Neural progenitor cell (in vitro differentiated cells): ENCODE measurements around the gene ZDHHC14. TPM values are rescaled to one million over a fixed set of nuclear protein-coding genes. Genes with fewer than 3 reads are reported as not detected.

Source experiments
- DNase-seq: peaks from one replicate; pipeline ENCODE4 v3.0.0-alpha.2; 2016; ENCODE audit warnings: low spot score
- H2AFZ ChIP-seq: fragments of 200-600 bp; sonication (generic); replicated peaks from 2 replicates; pipeline ENCODE4 v1.6.1; 2016; ENCODE audit warnings: antibody characterized with exemption
- H3F3A ChIP-seq: fragments of 200-600 bp; sonication (generic); 2 replicates; pipeline ENCODE4 v1.6.1; 2016; ENCODE audit warnings: antibody characterized with exemption, low read depth
- H3K27ac ChIP-seq: fragments of 200-600 bp; sonication (generic); 2 replicates; pipeline ENCODE4 v1.5.1; 2016; ENCODE audit warnings: mild to moderate bottlenecking
- H3K27me3 ChIP-seq: fragments of 200-600 bp; sonication (generic); 2 replicates; pipeline ENCODE4 v1.6.1; 2016; ENCODE audit warnings: mild to moderate bottlenecking, moderate library complexity
- H3K36me3 ChIP-seq: fragments of 200-600 bp; sonication (generic); 2 replicates; pipeline ENCODE4 v1.5.1; 2016
- H3K4me1 ChIP-seq: fragments of 200-600 bp; sonication (generic); 2 replicates; pipeline ENCODE4 v1.6.1; 2016; ENCODE audit warnings: mixed run types
- H3K4me2 ChIP-seq: fragments of 200-600 bp; sonication (generic); 2 replicates; pipeline ENCODE4 v1.6.1; 2016
- H3K4me3 ChIP-seq: fragments of 200-600 bp; sonication (generic); 2 replicates; pipeline ENCODE4 v1.5.1; 2016
- H3K79me2 ChIP-seq: fragments of 200-600 bp; sonication (generic); 2 replicates; pipeline ENCODE4 v1.6.1; 2016; ENCODE audit warnings: low read depth
- H3K9ac ChIP-seq: fragments of 200-600 bp; sonication (generic); 2 replicates; pipeline ENCODE4 v1.6.1; 2016
- H3K9me3 ChIP-seq: fragments of 200-600 bp; sonication (generic); 2 replicates; pipeline ENCODE4 v1.5.1; 2016; ENCODE audit warnings: low read depth
- H4K20me1 ChIP-seq: fragments of 200-600 bp; sonication (generic); 2 replicates; pipeline ENCODE4 v1.6.1; 2016; ENCODE audit warnings: low read depth
- H3K27ac Mint-ChIP-seq: 3 replicates; pipeline ENCODE4 v1.8.0; 2021; ENCODE audit warnings: mixed read lengths
- H3K27me3 Mint-ChIP-seq: 2 replicates; pipeline ENCODE4 v1.8.0; 2022; ENCODE audit warnings: low read depth, mild to moderate bottlenecking, inconsistent platforms, moderate library complexity, mixed read lengths; ENCODE audit not compliant: insufficient read depth
- H3K36me3 Mint-ChIP-seq: 3 replicates; pipeline ENCODE4 v1.8.0; 2021; ENCODE audit warnings: mixed read lengths
- H3K4me1 Mint-ChIP-seq: 3 replicates; pipeline ENCODE4 v1.8.0; 2021; ENCODE audit warnings: mixed read lengths
- H3K4me3 Mint-ChIP-seq: 3 replicates; pipeline ENCODE4 v1.8.0; 2021; ENCODE audit warnings: mild to moderate bottlenecking, moderate library complexity, mixed read lengths
- H3K9me3 Mint-ChIP-seq: 3 replicates; pipeline ENCODE4 v1.8.0; 2020; ENCODE audit warnings: mixed read lengths
- CTCF ChIP-seq: fragments of 200-600 bp; sonication (generic); IDR thresholded peaks from 2 replicates; pipeline ENCODE4 v1.5.1; 2017; ENCODE audit warnings: antibody characterized with exemption, mild to moderate bottlenecking
- EZH2 ChIP-seq: fragments of 200-600 bp; sonication (generic); IDR thresholded peaks from 2 replicates; pipeline ENCODE4 v1.6.1; 2017; ENCODE audit warnings: antibody characterized with exemption, mild to moderate bottlenecking, moderate library complexity
- EZH2phosphoT487 ChIP-seq: fragments of 200-600 bp; sonication (generic); IDR thresholded peaks from 2 replicates; pipeline ENCODE4 v1.6.1; 2017; ENCODE audit warnings: antibody characterized with exemption
- total RNA-seq: library from RNA; depleted of rRNA; stranded (reverse); fragments of >200 nt; gene quantifications from 2 replicates; pipeline ENCODE4 v1.2.3, GENCODE V29; 2015; ENCODE audit warnings: low replicate concordance

The ZDHHC14 gene
- total RNA-seq, 1 donor from 2014 or later: 14.5 TPM

- Histone ChIP-seq H3K4me2 (no peak overlapping the region), H3K79me2 (no peaks in the 10 kb centered on the region), H3K4me3 (no peak overlapping the region), H3K4me1 (no peaks in the 10 kb centered on the region), H3K9me3 (no peaks in the 10 kb centered on the region), H3K9ac (no peak overlapping the region), H3K27me3 (no peaks in the 10 kb centered on the region), H4K20me1 (no peaks in the 10 kb centered on the region), H3F3A (no peaks in the 10 kb centered on the region), H3K27ac (no peak overlapping the region), H3K36me3 (no peaks in the 10 kb centered on the region), H2AFZ (no peak overlapping the region)
- TF ChIP-seq EZH2phosphoT487: no peak
- no peak for TF ChIP-seq EZH2
- no peak for TF ChIP-seq CTCF
- H3K36me3 Mint-ChIP-seq: no peaks in the 10 kb centered on the region
- H3K9me3 Mint-ChIP-seq: peaks cover 5% of the 10 kb centered on the region
- DNase-seq: no peak
- H3K4me1 Mint-ChIP-seq: no peaks in the 10 kb centered on the region
- H3K27ac Mint-ChIP-seq: no peak overlapping the region
- H3K4me3 Mint-ChIP-seq: no peak overlapping the region
- H3K27me3 Mint-ChIP-seq: peaks cover 3% of the 10 kb centered on the region
Measured at GRCh38 chr6:157479464-157480303, 98.7 kb downstream of the ZDHHC14 start.

- TF ChIP-seq EZH2phosphoT487: no peak
- Histone ChIP-seq H4K20me1 (no peaks in the 10 kb centered on the region), H3K4me1 (no peaks in the 10 kb centered on the region), H3K9ac (no peak overlapping the region), H3K36me3 (no peaks in the 10 kb centered on the region), H2AFZ (no peak overlapping the region), H3K4me3 (no peak overlapping the region), H3F3A (no peaks in the 10 kb centered on the region), H3K27me3 (no peaks in the 10 kb centered on the region), H3K4me2 (no peak overlapping the region), H3K9me3 (no peaks in the 10 kb centered on the region), H3K27ac (no peak overlapping the region), H3K79me2 (no peaks in the 10 kb centered on the region)
- peaks cover 4% of the 10 kb centered on the region for H3K9me3 Mint-ChIP-seq
- H3K27ac Mint-ChIP-seq: no peak overlapping the region
- peaks cover 3% of the 10 kb centered on the region for H3K27me3 Mint-ChIP-seq
- no peak overlapping the region for H3K4me3 Mint-ChIP-seq
- no peaks in the 10 kb centered on the region for H3K36me3 Mint-ChIP-seq
- H3K4me1 Mint-ChIP-seq: no peaks in the 10 kb centered on the region
- DNase-seq: no peak
Measured at GRCh38 chr6:157481189-157481864, 100.3 kb downstream of the ZDHHC14 start.

- Histone ChIP-seq H3K36me3 (no peaks in the 10 kb centered on the region), H3K9ac (no peak overlapping the region), H4K20me1 (no peaks in the 10 kb centered on the region), H3K4me3 (no peak overlapping the region), H3K9me3 (no peaks in the 10 kb centered on the region), H3K4me1 (no peaks in the 10 kb centered on the region), H3F3A (no peaks in the 10 kb centered on the region), H3K4me2 (no peak overlapping the region), H2AFZ (no peak overlapping the region), H3K79me2 (no peaks in the 10 kb centered on the region), H3K27me3 (no peaks in the 10 kb centered on the region), H3K27ac (no peak overlapping the region)
- H3K4me1 Mint-ChIP-seq: no peaks in the 10 kb centered on the region
- TF ChIP-seq EZH2 (no peak), EZH2phosphoT487 (no peak), CTCF (no peak)
- H3K9me3 Mint-ChIP-seq: no peaks in the 10 kb centered on the region
- no peak overlapping the region for H3K27ac Mint-ChIP-seq
- H3K4me3 Mint-ChIP-seq: no peak overlapping the region
- DNase-seq: no peak
- no peaks in the 10 kb centered on the region for H3K27me3 Mint-ChIP-seq
- H3K36me3 Mint-ChIP-seq: no peaks in the 10 kb centered on the region
Measured at GRCh38 chr6:157481865-157482249, 100.9 kb downstream of the ZDHHC14 start.

- no peaks in the 10 kb centered on the region for H3K27me3 ChIP-seq
- H3K4me2 ChIP-seq: no peak overlapping the region
- H3K4me1 ChIP-seq: peaks cover 8% of the 10 kb centered on the region
- H3K27ac ChIP-seq: no peak overlapping the region
- H2AFZ ChIP-seq: no peak overlapping the region
- Mint-ChIP-seq H3K36me3 (no peaks in the 10 kb centered on the region), H3K4me3 (no peak overlapping the region), H3K27ac (no peak overlapping the region), H3K27me3 (no peaks in the 10 kb centered on the region), H3K4me1 (peaks cover 6% of the 10 kb centered on the region), H3K9me3 (no peaks in the 10 kb centered on the region)
- no peak overlapping the region for H3K9ac ChIP-seq
- no peaks in the 10 kb centered on the region for H3F3A ChIP-seq
- H4K20me1 ChIP-seq: no peaks in the 10 kb centered on the region
- TF ChIP-seq EZH2 (no peak), CTCF (no peak), EZH2phosphoT487 (no peak)
- no peak for DNase-seq
- no peak overlapping the region for H3K4me3 ChIP-seq
- no peaks in the 10 kb centered on the region for H3K36me3 ChIP-seq
- no peaks in the 10 kb centered on the region for H3K9me3 ChIP-seq
- no peaks in the 10 kb centered on the region for H3K79me2 ChIP-seq
Measured at GRCh38 chr6:157483770-157484169, 102.8 kb downstream of the ZDHHC14 start.
